Endothelial cell of hepatic sinusoid (primary cell): ENCODE data around the gene TUBGCP6.

Experiments used
- in situ Hi-C: cut with HindIII; loops from 2 replicates; pipeline ENCODE4 v1.10.0; 2017; ENCODE audit warnings: low sequenced_read_pairs

TUBGCP6 gene

GRCh38 chr22:50229370-50229769 lies 15.5 kb downstream of the TUBGCP6 start:
- in situ Hi-C loops = no loop called here

- in situ Hi-C loops = no loop called here
Observed at GRCh38 chr22:50228366-50228765, 16.5 kb downstream of the TUBGCP6 start.

GRCh38 chr22:50227579-50228215 lies 17.1 kb downstream of the TUBGCP6 start:
- in situ Hi-C loops = no loop called here

GRCh38 chr22:50226875-50227165 lies 18.0 kb downstream of the TUBGCP6 start:
- in situ Hi-C loops = no loop called here

GRCh38 chr22:50226063-50226874 lies 18.6 kb downstream of the TUBGCP6 start:
- in situ Hi-C loops = no loop called here

GRCh38 chr22:50225200-50225969 lies 19.4 kb downstream of the TUBGCP6 start:
- in situ Hi-C loops = no loop called here

- in situ Hi-C loops = no loop called here
Observed at GRCh38 chr22:50224071-50224470, 20.8 kb downstream of the TUBGCP6 start.

- in situ Hi-C loops = no loop called here
Observed at GRCh38 chr22:50222508-50222907, 22.3 kb downstream of the TUBGCP6 start.

- in situ Hi-C loops = no loop called here
Observed at GRCh38 chr22:50221410-50222300, 23.2 kb downstream of the TUBGCP6 start.

- in situ Hi-C loops = no loop called here
Observed at GRCh38 chr22:50220603-50221409, 24.0 kb downstream of the TUBGCP6 start.

GRCh38 chr22:50219800-50220602 lies 24.8 kb downstream of the TUBGCP6 start:
- in situ Hi-C loops = loop anchor here (10.0 kb wide), 1 partner anchor 135 kb away; no protein-coding TSS in a partner anchor

- in situ Hi-C loops = loop anchor here (10.0 kb wide), 1 partner anchor 136 kb away; no protein-coding TSS in a partner anchor
Observed at GRCh38 chr22:50218996-50219727, 25.7 kb downstream of the TUBGCP6 start.

GRCh38 chr22:50218153-50218995 lies 26.4 kb downstream of the TUBGCP6 start:
- in situ Hi-C loops = loop anchor here (10.0 kb wide), 1 partner anchor 136 kb away; no protein-coding TSS in a partner anchor

- in situ Hi-C loops = loop anchor here (10.0 kb wide), 1 partner anchor 137 kb away; no protein-coding TSS in a partner anchor
Observed at GRCh38 chr22:50217543-50218152, 27.2 kb downstream of the TUBGCP6 start.

GRCh38 chr22:50216684-50217520 lies 27.9 kb downstream of the TUBGCP6 start:
- in situ Hi-C loops = loop anchor here (10.0 kb wide), 1 partner anchor 138 kb away; no protein-coding TSS in a partner anchor
